LNCAP (cell line): ENCODE data around the gene CASKIN2.

Source experiments
- TF ChIP-seq, protein P1 (sequence below): fragments of 450-650 bp; IDR thresholded peaks from 2 replicates; pipeline ENCODE4 v1.5.1; 2017; ENCODE audit warnings: mild to moderate bottlenecking

Gene CASKIN2

DNA sequence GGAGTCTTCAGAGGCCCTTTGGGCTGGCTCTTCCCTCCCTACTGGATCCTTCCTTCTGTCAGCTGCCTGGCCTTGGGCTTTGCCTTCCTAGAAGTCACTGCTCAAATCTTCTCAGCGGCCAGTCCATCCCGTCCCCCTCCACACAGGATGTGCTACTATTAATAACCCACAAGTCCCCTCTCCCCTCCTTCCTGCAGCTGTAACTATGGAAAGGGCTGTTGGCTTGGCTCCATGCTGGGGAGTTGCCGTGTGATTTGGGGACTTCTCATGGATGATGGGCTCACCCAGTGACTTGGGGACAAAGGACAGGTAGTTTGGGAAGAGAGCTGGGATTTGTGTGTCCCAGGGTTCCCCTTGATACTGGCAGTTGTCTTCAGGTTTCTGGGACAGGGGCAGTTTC lies 39.5 kb downstream of the CASKIN2 start:
- TF ChIP-seq, protein P1, sequence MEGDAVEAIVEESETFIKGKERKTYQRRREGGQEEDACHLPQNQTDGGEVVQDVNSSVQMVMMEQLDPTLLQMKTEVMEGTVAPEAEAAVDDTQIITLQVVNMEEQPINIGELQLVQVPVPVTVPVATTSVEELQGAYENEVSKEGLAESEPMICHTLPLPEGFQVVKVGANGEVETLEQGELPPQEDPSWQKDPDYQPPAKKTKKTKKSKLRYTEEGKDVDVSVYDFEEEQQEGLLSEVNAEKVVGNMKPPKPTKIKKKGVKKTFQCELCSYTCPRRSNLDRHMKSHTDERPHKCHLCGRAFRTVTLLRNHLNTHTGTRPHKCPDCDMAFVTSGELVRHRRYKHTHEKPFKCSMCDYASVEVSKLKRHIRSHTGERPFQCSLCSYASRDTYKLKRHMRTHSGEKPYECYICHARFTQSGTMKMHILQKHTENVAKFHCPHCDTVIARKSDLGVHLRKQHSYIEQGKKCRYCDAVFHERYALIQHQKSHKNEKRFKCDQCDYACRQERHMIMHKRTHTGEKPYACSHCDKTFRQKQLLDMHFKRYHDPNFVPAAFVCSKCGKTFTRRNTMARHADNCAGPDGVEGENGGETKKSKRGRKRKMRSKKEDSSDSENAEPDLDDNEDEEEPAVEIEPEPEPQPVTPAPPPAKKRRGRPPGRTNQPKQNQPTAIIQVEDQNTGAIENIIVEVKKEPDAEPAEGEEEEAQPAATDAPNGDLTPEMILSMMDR: no peak

DNA sequence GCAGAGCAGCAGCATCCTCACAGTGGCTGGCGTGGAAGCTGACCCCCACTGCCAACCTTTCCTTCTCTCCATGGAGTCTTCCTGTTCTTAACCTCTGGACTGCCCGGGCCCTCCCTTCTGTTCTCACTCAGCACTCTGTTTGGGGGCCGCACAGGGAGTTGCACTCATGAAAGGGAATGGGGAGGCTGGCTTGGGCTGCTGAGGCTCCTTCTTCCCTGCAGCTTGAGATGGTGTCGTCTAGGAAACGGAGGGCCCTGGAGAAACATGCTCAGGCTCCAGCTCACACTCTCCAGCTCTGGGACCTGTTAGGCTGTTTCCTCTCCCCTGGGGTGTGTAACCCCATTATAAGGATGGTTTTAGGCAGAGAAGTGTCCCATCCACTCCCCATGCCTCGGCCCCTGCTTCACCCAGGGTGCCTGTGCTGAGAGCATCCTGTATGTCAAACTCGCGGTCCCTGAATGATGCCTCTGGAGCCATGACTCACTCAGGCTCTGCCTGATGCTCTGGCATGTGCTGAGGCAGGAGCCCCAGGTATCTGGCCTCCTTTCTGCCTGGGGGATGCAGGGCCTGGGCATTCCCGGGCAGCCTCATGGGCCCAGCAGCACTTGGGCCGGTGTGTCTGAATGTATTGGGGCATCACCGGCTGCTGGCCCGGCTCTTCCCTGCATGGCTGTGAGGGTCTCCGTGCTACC lies 40.0 kb downstream of the CASKIN2 start:
- TF ChIP-seq, protein P1: no peak

DNA sequence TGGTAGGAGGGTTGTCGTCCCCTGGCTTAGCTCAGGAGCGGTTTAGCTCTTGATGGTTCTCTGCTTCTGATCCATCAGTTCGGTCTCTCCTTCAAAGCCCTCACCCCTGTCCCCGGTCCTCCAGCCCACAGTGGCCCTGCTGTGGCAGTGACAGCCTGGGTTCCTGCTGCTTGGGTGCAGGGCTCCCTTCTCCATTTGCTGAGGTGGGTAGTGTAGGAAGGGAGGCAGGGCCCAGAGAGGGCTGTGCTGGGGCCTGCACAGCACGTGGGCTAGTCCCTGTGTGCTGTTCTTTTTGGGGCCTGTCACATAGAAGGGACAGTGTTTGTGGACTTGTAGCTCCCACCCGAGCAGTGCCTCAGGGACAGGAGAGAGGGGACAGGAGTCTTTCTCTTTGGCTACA lies 40.6 kb downstream of the CASKIN2 start:
- TF ChIP-seq, protein P1: no peak

DNA sequence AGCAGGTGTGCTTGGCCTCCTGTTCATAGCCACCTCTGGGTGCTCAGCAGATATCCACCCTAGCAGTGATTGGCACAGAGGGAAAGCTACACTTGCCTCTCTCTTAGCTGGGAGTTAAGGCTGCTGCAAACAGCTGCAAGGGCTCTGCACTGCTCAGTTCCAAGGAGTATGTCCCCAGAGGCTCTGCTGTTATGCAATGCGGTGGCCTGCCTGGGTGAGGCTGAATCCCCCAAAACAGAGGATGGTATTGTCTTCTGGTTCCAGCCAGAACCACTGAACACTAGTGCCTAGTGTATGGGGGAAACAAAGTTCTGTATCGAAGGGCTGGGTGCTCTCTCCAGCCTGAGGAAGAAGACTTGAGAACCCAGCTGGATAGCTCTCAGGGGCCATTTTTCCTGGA lies 42.1 kb downstream of the CASKIN2 start:
- TF ChIP-seq, protein P1: no peak

DNA sequence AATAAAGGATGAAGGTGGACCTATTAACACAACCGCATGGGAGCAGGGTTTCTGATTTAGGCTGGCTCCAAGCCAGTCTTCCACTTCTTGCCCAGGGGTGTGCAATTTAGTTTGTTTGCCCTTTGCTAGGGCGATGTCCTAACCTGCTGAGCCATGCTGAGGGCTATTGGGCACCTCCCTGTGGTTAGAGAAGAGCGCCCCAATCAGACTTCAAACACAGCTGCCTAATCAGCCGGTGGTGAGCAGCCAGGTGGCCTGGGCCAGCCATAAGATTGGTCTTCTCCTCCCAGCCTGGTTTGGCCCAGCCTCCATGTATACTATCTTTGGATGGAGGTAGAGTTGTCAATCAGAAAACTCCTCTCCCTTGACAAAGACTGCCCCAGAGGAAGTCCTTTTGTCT lies 43.2 kb downstream of the CASKIN2 start:
- TF ChIP-seq, protein P1: no peak

DNA sequence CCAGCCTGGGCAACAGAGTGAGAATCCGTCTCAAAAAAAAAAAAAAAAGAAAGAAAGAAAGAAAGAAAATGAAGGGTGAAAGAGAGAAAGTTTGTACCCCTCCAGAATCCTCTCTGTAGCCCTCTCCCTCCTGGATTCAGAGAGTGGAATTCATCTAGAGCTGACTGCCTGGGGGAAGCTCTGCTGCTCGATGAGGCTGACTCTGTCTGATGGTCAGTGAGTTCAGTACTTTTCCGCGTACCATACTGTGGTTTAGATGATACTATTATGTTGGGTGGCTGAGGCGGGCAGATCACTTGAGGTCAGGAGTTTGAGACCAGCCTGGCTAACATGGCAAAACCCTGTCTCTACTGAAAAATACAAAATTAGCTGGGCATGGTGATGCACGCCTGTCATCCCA lies 44.1 kb downstream of the CASKIN2 start:
- TF ChIP-seq, protein P1: no peak

DNA sequence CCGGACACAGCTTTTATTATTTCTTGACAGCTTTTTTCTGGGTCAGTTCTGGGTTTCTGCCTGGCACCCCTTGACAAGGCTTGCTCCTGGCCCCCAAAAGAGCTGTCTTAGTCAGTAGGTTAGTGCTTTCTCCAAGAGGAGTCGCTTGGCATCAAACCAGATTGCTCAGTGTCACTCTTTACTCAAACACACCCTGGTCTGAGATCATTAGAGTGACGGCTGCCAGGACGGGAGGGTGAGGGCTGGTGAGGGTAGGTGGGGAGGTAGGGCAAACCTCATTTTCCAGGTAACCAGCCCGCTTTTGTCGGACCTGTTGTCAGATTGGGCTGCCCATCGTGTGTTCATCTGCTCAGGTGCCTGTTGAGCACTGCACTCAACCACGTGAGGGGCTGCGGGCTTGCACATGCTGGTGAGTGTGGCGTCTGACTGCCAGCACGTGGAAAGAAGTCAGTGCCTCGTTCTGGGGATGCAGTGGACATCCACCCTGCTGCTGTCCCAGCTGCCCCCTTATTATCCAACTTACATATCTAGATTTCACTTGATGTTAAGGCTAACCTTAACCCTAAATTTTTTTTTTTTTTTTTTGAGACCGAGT lies 46.5 kb downstream of the CASKIN2 start:
- TF ChIP-seq, protein P1: no peak
